A549 (cell line): ENCODE measurements around the gene PSMC5.

ENCODE experiments used
- BHLHE40 ChIP-seq: IDR thresholded peaks from 2 replicates; pipeline ENCODE4 v1.6.1; 2012; ENCODE audit warnings: low read depth, low read length, inconsistent platforms
- CEBPB ChIP-seq, 2 experiments: fragments of >200 bp in 1 of 2; sonication (Bioruptor Twin) in 1 of 2; formaldehyde crosslinking in 1 of 2; IDR thresholded peaks; 2 replicates each; pipeline ENCODE4 v1.6.1; 2012 to 2016
- EP300 ChIP-seq, 2 experiments: fragments of >200 bp; sonication (Bioruptor Twin); formaldehyde crosslinking; IDR thresholded peaks; 2 replicates in 1 of 2; 3 replicates in 1 of 2; pipeline ENCODE4 v1.6.1; 2016 to 2017
- JUN ChIP-seq, 2 experiments: fragments of >200 bp; sonication (Bioruptor Twin); formaldehyde crosslinking; IDR thresholded peaks; 2 replicates in 1 of 2; 3 replicates in 1 of 2; pipeline ENCODE4 v1.6.1; 2016 to 2017
- KDM1A ChIP-seq: fragments of 200-600 bp; sonication (generic); IDR thresholded peaks from 2 replicates; pipeline ENCODE4 v1.6.1; 2016; ENCODE audit warnings: low read depth, mild to moderate bottlenecking
- POLR2A ChIP-seq: IDR thresholded peaks from 2 replicates; pipeline ENCODE4 v1.6.1; 2012; ENCODE audit warnings: mild to moderate bottlenecking, low read length
- ZSCAN20 ChIP-seq: fragments of 250-450 bp; sonication (Bioruptor Pico); IDR thresholded peaks from 2 replicates; pipeline ENCODE4 v1.8.0; 2022; ENCODE audit warnings: mild to moderate bottlenecking, moderate library complexity
- TF ChIP-seq, protein P1 (sequence below): fragments of >200 bp; sonication (Bioruptor Twin); formaldehyde crosslinking; IDR thresholded peaks from 3 replicates; pipeline ENCODE4 v1.5.1; 2016
- TF ChIP-seq, protein P2 (sequence below): fragments of 150-350 bp; IDR thresholded peaks from 2 replicates; pipeline ENCODE4 v1.6.1; 2014; ENCODE audit warnings: low read depth, mild to moderate bottlenecking, low read length

- no peak for TF ChIP-seq JUN (IDR thresholded peaks at IDR 0.05)
- TF ChIP-seq POLR2A = no peak
- no peak for TF ChIP-seq KDM1A
- no peak for TF ChIP-seq CEBPB (IDR thresholded peaks at IDR 0.05)
- TF ChIP-seq, protein P1, sequence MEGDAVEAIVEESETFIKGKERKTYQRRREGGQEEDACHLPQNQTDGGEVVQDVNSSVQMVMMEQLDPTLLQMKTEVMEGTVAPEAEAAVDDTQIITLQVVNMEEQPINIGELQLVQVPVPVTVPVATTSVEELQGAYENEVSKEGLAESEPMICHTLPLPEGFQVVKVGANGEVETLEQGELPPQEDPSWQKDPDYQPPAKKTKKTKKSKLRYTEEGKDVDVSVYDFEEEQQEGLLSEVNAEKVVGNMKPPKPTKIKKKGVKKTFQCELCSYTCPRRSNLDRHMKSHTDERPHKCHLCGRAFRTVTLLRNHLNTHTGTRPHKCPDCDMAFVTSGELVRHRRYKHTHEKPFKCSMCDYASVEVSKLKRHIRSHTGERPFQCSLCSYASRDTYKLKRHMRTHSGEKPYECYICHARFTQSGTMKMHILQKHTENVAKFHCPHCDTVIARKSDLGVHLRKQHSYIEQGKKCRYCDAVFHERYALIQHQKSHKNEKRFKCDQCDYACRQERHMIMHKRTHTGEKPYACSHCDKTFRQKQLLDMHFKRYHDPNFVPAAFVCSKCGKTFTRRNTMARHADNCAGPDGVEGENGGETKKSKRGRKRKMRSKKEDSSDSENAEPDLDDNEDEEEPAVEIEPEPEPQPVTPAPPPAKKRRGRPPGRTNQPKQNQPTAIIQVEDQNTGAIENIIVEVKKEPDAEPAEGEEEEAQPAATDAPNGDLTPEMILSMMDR = no peak
- TF ChIP-seq EP300 (IDR thresholded peaks at IDR 0.05) = no peak
- TF ChIP-seq, protein P2, sequence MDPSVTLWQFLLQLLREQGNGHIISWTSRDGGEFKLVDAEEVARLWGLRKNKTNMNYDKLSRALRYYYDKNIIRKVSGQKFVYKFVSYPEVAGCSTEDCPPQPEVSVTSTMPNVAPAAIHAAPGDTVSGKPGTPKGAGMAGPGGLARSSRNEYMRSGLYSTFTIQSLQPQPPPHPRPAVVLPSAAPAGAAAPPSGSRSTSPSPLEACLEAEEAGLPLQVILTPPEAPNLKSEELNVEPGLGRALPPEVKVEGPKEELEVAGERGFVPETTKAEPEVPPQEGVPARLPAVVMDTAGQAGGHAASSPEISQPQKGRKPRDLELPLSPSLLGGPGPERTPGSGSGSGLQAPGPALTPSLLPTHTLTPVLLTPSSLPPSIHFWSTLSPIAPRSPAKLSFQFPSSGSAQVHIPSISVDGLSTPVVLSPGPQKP = no peak
- TF ChIP-seq ZSCAN20 (CRISPR knock-in tag) = no peak
- TF ChIP-seq BHLHE40 = no peak
Observed at GRCh38 chr17:63826468-63827001, 696 bp upstream of the PSMC5 start.
